GM18511 (cell line): Measurements from ENCODE around the gene PRMT9.

Source experiments
- ATAC-seq: cut with Tn5 transposase; IDR thresholded peaks from one replicate; pipeline ENCODE4 v1.9.1; 2021; ENCODE audit warnings: mild to moderate bottlenecking, moderate library complexity; ENCODE audit not compliant: unreplicated experiment

Gene PRMT9

DNA sequence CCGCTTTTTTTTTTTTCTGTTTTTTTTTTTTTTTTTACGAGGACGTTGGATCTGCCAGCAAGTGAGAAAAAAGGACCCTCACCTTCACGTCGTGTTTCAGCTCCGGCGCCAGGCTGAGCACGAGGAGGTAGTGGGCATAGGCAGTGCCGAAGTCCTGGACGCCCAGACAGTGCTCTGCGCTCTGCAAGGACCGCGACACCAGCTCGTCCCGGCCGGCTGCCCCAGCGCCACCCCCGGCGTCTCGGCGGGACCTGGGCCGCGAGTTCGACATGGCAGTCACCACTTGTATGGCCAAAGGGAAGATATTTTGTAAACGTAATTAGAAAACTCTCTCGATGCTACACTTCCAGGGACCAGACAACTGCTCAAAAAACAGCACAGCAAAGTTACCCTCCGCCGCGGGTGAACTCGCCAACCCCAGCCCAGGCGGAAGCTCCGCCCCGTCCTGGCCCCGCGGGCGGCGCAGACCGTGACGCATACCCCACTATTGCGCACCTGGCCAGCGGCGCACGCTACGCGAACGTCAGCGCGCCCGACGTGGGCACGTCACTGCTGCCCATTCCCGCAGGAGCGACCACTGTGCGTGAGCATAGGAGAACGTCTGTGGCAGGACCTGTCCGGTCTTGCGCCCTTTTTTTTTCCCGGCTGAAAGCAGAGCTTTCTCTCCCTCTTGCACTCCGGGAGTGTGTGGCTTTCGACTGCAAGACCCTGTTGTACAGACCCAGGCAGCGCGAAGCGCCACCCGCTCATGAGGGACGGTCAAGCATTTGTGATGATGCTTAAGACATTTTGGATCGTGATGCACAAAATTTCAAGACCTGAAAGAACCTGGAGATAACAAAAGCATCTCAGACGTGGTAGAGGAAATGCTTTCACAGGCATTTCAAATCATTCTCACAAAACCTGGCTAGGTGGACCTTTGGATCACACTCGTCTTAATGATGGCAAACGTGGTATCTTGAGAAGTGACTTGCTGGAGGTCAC is at the start of gene PRMT9:
Gene PRMT9 (minus strand): TSS at position 447 of the 984 bp plus-strand sequence. CDS start 176 bp downstream, at position 271.
- peak; percentile 99 for ATAC-seq

GRCh38 chr4:147732518-147733235 is 48.7 kb upstream of the PRMT9 start:
- ATAC-seq = peak; percentile 29

GRCh38 chr4:147731580-147732517 is 47.9 kb upstream of the PRMT9 start, which contains the start of gene ARHGAP10:
TSS of gene ARHGAP10 (plus strand) at chr4:147732088. CDS start at chr4:147732302, 214 bp downstream.
- peak; percentile 65 for ATAC-seq

DNA sequence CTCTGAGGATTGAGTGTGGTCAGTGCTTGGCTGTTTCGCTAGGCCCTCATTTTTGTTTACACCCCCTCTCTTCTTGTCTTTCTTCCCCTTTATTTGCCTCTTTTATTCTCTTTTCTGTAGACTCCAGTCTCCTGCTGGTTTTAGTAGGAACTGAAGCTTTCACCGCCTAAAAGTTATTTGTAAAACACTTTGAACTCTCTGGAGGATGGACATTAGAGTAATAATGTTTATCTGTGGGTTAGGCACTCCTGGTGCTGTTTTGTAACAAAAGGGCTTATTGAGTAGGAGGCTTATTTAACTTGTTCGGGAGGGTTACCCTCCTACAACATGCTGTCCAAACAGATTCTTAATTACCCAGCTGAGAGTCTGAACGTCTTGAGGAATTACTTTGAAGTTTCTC is 46.4 kb upstream of the PRMT9 start:
- no peak for ATAC-seq

GRCh38 chr4:147727476-147728028 is 43.6 kb upstream of the PRMT9 start:
- no peak for ATAC-seq

DNA sequence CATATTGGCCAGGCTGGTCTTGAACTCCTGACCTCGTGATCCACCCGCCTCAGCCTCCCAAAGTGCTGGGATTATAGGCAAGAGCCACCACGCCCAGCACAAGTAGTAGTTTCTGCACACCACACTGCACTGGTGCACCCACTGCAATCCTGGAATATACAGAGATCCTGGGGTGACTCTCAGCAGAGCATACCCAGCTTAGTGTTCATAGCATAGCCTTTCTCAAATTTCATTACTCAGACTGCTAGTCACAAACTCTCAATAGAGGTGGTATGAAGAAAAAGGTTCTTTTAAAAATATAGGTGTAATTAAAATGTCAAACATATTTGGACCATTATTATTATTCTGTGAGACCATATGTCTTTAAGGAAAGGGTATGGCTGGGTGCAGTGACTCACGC is 41.7 kb upstream of the PRMT9 start:
- no peak for ATAC-seq

DNA sequence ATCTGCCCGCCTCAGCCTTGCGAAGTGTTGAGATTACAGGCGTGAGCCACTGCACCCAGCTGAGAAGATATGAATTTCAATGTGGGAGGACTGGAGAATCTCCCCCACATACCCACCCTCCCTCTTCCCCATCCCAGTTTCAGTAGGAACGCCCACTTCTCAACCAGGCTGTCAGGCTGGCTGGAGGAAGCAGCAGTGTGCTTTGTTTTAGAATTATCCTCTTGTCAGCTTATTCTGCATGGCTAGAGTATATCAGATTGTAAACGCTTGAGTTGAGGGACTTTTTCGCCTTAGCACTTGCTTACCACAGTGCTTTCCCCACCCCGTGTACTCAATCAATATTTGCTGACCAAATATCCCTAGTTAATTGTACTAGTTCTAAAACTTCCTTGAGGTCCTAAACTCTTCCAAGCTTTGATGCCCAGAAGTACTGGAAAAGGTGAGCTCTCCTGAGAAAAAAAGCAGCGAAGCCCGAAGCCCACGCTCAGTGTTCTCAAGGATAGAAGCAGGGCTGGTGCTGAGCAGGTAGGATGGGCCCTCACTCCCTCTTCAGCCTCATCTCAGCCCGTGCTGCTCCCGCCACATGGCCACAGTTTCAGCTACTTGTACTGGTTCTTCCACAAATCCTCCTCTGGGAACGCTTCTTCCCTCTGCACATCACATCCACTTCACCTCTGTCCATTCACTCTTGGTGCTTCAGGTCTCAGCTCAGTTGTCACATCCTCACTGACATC is 40.7 kb upstream of the PRMT9 start:
- no peak for ATAC-seq

GRCh38 chr4:147723326-147723725 is 39.4 kb upstream of the PRMT9 start:
- no peak for ATAC-seq

DNA sequence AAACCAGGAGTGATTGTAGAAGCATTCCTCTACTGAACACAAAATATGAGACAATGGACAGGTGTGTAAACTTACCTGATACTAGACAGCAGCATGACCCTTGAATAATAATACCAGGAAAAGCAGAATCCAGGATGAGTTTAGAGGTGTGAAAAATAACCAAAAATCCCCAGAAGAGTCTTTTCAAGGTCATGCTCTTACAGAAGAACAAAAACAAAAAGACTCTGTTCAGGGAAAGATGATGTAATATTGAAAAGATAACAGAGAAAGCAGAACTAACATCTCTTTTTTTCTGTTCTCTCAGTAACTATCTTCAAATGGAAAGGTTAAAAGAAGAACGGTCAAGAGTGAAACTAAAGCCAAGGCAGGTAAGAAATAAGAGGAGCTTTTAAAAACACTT is 33.9 kb upstream of the PRMT9 start:
- ATAC-seq = peak; percentile 91

DNA sequence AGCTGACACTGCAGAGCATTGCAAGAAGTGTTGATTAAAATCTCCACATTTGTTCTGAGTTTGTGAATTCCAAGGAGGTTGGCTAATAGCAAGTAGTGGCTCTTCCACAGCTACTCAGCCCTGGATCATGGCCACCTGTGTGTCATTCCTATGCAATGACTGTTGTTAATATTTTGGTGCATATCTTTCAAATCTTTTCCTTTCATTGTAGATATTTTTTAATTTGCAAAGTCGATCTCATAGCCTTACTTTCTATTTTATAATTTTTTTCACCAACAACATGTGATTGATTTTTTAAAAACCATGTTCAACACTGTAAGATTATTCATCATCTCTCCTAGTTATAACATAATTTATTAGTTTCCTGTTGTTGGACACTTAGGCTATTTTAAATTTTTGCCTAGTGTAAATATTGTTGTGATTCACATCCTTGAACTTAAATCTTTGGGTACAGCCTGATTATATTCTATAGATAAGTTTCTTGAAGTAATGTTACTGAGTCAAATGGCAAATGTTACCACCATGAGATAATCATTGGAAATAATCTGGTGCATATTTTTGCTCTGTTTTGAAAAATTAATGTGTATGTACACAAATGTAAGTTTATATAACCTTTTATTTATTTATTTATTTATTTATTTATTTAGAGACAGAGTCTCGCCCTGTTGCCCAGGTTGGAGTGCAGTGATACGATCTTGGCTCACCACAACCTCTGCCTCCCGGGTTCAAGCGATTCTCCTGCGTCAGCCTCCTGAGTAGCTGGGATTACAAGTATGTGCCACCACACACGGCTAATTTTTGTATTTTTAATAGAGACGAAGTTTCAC is 30.8 kb upstream of the PRMT9 start:
- no peak for ATAC-seq

DNA sequence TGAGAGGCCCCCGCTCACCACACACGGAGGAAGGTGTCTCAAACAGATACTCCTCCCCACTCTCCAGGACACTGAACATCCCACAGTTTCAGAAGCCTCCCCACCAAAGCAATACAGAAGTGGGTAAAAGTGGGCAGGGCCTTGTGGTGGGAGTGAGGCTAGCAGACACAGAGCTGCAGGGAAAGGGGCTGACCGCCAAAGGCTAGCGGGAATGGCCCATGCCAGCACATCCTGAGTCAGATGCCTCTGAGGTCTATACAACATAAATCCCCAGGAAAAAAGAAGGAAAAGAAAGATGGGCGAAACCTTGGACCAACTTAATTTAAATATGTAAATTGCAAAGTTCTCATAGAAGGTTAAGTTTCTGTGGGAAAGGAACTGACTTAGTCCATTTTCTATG is 26.0 kb upstream of the PRMT9 start:
- ATAC-seq = no peak

GRCh38 chr4:147707892-147708672 is 24.1 kb upstream of the PRMT9 start:
- peak; percentile 64 for ATAC-seq

GRCh38 chr4:147704846-147705245 is 20.9 kb upstream of the PRMT9 start:
- ATAC-seq = peak; percentile 61

DNA sequence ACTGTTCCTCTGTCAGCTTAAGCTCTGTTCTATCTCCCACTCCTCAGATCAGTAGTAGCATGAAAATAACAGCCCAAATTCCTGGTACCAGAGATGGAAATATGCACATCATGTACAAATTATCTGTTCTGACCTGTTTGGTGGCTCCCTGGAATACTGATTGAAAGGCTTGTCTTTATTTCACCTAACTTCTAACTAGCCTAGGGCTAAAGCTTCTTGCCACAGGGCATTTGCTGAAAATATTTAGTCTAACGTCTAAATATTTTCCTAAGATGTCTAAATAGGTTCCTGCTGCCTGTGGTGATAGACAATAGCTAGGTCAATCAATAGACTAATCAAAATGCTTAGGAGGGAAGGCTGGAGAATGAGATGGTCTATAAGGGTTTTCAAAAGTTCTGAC is 12.9 kb upstream of the PRMT9 start:
- ATAC-seq = no peak

- no peak for ATAC-seq
These were observed 9.3 kb upstream of the PRMT9 start for GRCh38 chr4:147693218-147693617.

- ATAC-seq = no peak
These were observed 7.9 kb upstream of the PRMT9 start for GRCh38 chr4:147691820-147692219.

DNA sequence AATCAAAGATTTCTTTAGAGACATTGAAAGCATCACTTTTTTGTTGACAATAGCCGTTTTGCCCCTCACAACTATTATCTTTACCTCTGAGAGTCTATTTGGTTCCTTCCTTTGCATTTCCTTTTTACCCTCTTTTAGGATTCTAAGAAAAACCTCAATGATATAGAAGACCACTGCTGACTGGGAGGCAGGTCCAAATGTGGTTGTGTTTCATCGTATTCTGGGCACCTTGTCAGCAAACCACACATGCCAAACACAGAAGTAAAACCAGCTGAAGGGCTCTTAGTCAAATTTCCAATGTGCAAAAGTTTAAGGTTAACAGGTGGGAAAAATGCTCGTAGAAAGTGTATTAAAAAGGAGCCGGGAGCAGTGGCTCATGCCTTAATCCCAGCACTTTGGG is 5.1 kb upstream of the PRMT9 start:
- ATAC-seq = no peak

DNA sequence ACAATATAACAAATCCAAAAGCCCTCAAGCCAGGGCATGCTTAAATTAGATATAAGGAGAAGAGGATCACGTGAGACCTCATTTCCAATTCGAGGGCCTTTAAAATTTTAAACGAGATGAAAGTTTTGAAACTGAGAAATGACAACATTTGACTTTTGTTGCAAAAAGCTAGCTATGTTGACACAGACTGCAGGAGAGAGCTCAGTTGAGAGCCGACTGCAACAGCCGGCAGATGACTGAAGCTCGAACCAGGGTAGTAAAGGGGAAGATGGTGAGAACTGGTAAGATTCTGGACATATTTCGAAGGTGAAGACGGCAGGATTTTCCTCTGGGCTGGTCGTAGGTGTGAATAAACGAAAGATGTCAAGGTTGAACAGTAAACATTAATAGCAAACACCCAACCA is 773 bp downstream of the PRMT9 start:
- no peak for ATAC-seq
